ENCODE data around the gene OCA2.

The OCA2 gene

DNA sequence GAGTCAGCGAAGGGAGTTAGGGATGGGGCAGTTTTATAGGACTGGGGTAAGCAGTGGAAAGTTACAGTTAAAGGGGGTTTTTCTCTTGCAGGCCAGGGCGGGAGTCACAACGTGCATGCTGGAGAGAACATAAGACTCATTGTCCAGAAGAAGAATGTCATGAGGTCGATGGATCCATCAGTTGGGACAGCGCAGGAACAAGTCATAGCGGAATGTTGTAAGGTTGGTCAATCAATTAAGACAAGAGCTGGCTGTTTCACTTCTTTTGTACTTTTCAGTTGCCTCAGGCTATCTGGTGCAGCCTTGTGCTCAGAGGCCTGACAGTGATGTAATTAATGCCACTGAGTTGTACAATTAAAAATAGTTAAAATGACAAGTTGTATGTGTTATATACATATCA lies 165.6 kb downstream of the OCA2 start:
- DNase-seq: no peak

GRCh38 chr15:27932600-27932999 lies 166.5 kb downstream of the OCA2 start:
- DNase-seq: no peak

DNA sequence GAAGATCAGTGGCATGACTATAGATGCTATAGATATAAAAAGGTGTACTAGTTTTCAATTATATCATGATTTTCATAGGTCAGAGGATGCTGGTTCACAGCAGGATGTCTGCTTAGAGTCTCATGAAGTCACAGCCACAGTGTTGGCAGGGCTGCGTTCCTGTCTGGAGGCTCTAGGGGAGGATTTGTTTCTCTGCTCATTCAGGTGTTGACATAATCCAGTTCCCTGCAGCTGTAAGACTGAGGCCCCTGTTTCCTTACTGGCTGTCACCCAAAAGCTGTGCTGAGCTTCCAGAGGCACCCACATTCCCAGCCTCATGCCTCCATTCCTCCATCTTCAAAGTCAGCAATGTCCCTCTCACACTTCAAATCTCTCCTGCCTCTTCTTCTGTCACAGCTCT lies 170.7 kb downstream of the OCA2 start:
- DNase-seq: no peak

- no peak for DNase-seq
Measured at GRCh38 chr15:27912283-27912682, 186.8 kb downstream of the OCA2 start.

DNA sequence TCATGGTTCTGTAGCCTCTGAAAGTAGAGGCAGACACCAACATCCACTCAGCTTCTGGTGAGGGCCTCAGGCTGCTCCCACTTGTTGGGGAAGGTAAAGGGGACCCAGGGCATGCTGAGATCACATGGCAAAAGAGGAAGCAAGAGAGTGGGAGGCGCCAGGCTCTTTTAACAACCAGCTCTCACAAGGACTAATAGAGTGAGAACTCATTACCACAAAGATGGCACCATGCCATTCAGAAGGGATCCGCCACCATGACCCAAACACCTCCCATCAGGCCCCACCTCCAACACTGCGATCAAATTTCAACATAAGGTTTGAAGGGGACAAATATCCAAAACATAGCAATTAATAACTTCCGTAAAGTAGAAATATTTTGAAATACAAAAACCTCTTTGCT lies 192.3 kb downstream of the OCA2 start:
- DNase-seq: no peak

- DNase-seq: no peak
Measured at GRCh38 chr15:27903405-27903804, 195.7 kb downstream of the OCA2 start.

DNA sequence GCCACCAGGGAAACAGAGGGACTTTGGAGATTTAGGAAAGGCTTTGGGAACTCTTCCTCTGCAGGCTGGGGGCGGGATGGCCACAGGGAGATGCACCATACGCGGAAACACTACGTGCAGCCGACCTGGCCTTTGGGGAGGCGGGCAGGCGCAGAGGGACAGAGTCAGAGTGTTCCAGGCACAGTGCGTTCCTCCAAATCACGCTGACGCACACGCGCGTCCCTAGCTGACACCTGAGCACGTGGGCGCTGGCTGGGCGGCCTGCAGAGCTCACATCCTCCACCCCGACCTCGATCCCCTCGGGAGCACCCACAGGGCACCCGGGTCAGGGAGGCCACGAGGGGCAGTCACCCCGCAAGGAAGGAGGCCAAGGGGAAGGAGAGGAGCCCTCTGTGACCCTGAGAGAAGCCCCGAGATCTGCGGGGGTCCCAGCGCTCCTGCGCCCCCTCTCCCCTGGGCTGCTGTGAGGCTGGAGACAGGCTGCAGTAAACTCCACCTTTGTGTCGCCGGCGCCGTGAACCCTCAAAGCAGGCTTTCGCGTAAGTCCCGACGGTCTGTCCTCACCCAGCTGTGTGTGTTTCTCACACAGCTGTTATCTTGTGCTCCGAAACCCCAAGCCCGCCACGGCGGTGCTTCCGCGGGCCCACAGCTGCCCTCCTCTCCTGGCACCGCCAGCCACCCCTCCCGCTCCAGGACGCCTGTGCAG lies 196.3 kb downstream of the OCA2 start:
- DNase-seq: no peak

GRCh38 chr15:27899583-27900285 lies 199.4 kb downstream of the OCA2 start:
- DNase-seq: no peak

DNA sequence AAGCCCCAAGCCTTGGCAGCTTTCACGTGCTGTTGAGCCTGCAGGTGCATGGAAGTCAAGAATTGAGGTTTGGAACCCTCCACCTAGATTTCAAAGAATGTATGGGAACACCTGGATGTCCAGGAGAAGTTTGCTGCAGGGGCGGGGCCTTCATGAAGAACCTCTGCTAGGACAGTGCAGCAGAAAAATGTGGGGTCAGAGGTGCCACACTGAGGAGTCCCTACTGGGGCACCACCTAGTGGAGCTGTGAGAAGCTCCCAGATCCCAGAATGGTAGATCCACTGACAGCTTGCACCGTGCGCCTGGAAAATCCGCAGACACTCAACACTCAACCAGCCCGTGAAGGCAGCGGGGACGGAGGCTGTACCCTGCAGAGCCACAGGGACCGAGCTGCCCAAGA lies 201.6 kb downstream of the OCA2 start:
- no peak for DNase-seq

DNA sequence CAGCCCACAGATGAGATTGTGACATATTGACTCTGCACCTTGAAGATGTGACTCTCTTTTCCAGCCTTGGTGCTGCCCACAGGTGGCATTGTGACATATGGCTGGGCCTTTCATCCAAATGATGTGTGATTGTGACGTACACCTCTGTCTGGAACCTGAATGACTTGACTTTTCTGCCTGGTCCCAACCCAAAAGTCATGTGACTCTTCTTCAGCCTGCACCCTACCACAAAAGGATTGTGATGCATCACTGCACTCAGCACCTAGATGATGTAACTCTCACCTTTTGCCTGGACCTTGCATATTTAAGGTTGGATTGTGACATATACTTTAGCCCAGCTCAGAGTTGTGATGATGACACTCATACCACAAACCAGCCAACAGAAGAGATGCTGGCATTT lies 204.5 kb downstream of the OCA2 start:
- no peak for DNase-seq

- DNase-seq: no peak
Measured at GRCh38 chr15:27889258-27889657, 209.9 kb downstream of the OCA2 start.

GRCh38 chr15:27885201-27885600 lies 213.9 kb downstream of the OCA2 start:
- no peak for DNase-seq

DNA sequence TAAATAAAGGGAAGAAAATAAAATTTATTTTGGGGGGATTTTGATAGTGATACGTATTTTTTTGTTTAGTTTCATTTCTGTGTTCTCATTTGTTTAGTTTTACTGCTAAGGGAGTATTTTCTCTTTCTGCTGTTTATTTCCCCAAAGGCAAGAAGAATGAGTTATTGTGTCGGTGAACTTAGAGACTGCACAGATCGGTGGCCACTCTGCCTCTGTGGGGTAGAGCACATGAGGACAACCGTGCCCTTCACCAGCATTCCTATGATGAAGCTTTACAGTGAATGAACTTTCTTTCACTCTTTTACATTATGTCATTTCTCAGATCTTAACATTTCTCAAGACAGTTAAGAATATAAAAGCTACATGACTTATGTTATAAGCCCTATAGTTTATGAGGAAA lies 214.4 kb downstream of the OCA2 start:
- no peak for DNase-seq

DNA sequence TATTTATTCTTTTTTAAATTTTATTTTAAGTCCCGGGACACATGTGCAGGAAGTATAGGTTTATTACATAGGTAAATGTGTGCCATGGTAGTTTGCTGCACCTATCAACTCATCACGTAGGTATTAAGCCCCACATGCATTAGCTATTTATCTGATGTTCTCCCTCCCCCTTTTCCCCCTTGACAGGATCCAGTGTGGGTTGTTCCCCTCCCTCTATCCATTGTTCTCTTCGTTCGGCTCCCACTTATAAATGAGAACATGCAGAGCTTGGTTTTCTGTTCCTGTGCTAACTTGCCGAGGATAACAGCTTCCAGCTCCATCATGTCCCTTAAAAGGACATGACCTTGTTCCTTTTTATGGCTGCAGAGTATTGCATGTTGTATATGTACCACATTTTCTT lies 220.3 kb downstream of the OCA2 start:
- no peak for DNase-seq

DNA sequence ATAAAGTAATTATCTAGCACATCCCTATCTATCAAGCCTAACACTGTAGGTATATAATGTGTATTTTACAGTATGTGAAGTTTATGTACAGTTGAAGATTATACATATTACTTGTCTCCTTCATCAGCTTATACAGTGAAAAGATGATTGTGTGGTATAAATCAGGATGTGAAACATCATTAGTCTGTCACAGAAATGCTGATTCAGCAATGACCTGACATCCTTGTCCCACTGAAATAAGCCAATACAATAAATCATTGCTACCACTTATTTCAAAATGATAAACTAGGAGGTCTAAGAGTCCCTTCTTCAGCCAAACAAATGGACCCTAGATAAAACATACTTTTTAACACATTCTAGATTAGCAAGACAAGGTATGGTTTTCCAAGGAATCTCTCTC lies 225.3 kb downstream of the OCA2 start:
- no peak for DNase-seq

- DNase-seq: no peak
Measured at GRCh38 chr15:27873039-27873438, 226.1 kb downstream of the OCA2 start.

DNA sequence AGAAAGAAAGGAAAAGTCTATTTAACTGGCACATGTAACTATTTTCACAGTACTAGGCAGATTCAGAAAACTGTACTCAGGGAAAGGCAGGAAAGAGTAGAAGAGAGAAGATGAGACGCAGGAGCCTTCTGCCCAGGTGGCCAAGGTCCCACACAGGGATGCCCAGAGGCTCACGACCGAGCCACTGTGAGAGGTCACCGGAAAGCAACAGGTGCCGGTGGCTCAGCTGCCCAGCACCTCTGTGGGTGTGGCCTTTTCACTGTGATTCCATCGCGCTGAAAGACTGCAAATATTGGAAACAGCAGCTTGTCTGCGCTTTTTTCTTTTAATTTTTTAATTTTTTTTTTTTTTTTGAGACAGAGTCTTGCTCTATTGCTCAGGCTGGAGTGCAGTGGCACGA lies 226.8 kb downstream of the OCA2 start:
- no peak for DNase-seq

GRCh38 chr15:27871902-27872260 lies 227.2 kb downstream of the OCA2 start:
- no peak for DNase-seq

- DNase-seq: no peak
Measured at GRCh38 chr15:27871078-27871901, 227.8 kb downstream of the OCA2 start.

- DNase-seq: no peak
Measured at GRCh38 chr15:27870320-27870719, 228.8 kb downstream of the OCA2 start.

GRCh38 chr15:27869697-27870281 lies 229.3 kb downstream of the OCA2 start:
- DNase-seq: no peak

DNA sequence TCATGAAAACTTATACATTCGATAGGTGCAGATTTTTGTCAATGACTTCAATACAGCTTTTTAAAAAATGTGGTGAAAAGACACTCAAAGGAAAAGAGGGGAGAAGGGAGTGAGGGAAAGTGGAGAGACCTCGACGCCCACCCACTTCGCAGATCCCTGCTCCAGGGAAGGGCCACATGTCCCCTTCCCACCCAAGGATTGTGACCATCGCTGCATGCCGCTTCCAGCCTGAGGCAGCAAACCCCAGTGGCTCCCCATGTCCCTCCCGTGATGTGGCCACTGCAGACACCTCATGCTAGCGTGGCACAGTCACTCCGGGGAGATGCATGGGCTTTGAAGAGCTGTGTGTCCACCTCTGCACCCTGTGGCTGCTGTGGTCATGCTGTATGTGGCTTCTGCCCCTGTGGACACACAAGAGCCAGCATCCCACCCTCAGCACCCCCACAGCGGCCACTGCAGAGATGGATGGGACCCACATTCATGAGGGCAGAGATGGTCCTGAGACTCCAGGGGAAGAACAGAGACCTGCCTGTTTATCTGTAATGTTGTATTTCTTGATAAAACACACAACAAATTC lies 230.2 kb downstream of the OCA2 start:
- DNase-seq: no peak

DNA sequence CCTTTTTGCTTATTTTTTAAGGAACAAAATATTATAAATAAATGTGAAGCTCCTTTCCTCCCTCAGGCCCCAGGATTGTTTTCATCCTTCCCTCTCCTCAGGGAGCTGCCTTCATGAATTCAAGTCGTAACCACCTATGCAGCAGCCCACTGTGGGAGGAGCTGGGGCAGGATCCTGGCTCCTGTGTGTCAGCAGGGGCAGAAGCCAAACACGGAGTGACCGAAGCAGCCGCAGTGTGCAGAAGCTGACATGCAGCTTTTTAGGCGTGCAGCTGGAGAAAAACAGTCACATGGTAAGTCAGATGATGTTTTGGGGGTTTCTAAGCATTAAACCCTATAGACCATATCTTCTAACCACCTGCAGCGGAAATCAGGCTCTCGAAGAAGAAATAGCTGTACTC lies 231.3 kb downstream of the OCA2 start:
- no peak for DNase-seq
